Transverse colon (tissue), 4 donors: ENCODE measurements around the gene RGS2.

Source experiments
- CTCF ChIP-seq, 5 experiments: fragments of 200-600 bp in 3 of 5; fragments of 450-650 bp in 2 of 5; sonication (generic) in 3 of 5; IDR thresholded peaks; 1 replicate in 2 of 5; 2 replicates in 3 of 5; pipeline ENCODE4 v1.5.1; 2016 to 2017; ENCODE audit warnings: antibody characterized with exemption in 5 of 5, inconsistent platforms in 3 of 5, mild to moderate bottlenecking in 2 of 5, moderate library complexity in 1 of 5
- POLR2AphosphoS5 ChIP-seq, 3 donors: sonication (generic); formaldehyde crosslinking; IDR thresholded peaks; one replicate each; pipeline ENCODE4 v1.6.1; 2016; ENCODE audit warnings: antibody characterized with exemption in 3 of 3

GRCh38 chr1:192763243-192763642 is 45.6 kb upstream of the RGS2 start:
- TF ChIP-seq POLR2AphosphoS5 (IDR thresholded peaks at IDR 0.05) (no peak), CTCF (IDR thresholded peaks at IDR 0.05) (no peak)
